Pancreas (tissue), 10 donors: Measurements from ENCODE around the gene CHN1. TPM values are rescaled to one million over a fixed set of nuclear protein-coding genes. Genes with fewer than 3 reads are reported as not detected.

Source experiments
- ATAC-seq, 4 donors: fragments of 200-7000 bp; cut with Tn5 transposase; one replicate each; pipeline versions ENCODE4 v1.8.0 to v1.9.1; 2020; ENCODE audit warnings: mild to moderate bottlenecking in 4 of 4, moderate library complexity in 4 of 4
- DNase-seq, 6 donors: peaks; one replicate each; pipeline ENCODE4 v3.0.0-alpha.2; 2020
- FAIRE-seq: peaks from 2 replicates; lab custom pipeline; 2012; peaks lifted over from hg19 to GRCh38; lab: Jason Lieb, UNC
- H3K27ac ChIP-seq, 4 donors: fragments of 200-600 bp; sonication (generic); 1 replicate in 3 of 4; 2 replicates in 1 of 4; pipeline versions ENCODE4 v1.5.0 to v1.8.0; 2020
- H3K27me3 ChIP-seq, 4 donors: fragments of 200-600 bp; one replicate each; pipeline ENCODE4 v1.8.0; 2021
- H3K36me3 ChIP-seq, 3 donors: fragments of 200-600 bp; sonication (generic) in 1 of 3; one replicate each; pipeline versions ENCODE4 v1.5.0 to v1.8.0; 2020 to 2021
- H3K4me1 ChIP-seq, 3 donors: fragments of 200-600 bp; one replicate each; pipeline ENCODE4 v1.8.0; 2021
- H3K4me3 ChIP-seq, 4 donors: fragments of 200-600 bp; sonication (generic) in 2 of 4; one replicate each; pipeline versions ENCODE4 v1.5.0 to v1.8.0; 2020 to 2021
- H3K9me3 ChIP-seq, 4 donors: fragments of 200-600 bp; one replicate each; pipeline ENCODE4 v1.8.0; 2021
- CTCF ChIP-seq, 4 donors: fragments of 200-600 bp; sonication (generic) in 3 of 4; IDR thresholded peaks; one replicate each; pipeline versions ENCODE4 v1.5.0 to v1.8.0; 2021; ENCODE audit warnings: antibody characterized with exemption in 4 of 4
- WGBS, 2 donors: extraction: QIAGEN DNeasy Blood & Tissue Kit; methylation state at CpG; one replicate each; pipeline ENCODE4 v1.1.7; 2013; 5-methylcytosine and 5-hydroxymethylcytosine counted together
- intact Hi-C, 3 donors: fragments of 100-400 bp; cut with DNase I; formaldehyde crosslinking; loops; one replicate each; pipeline versions ENCODE4 v1.11.1 to v1.14.2; 2022
- polyA plus RNA-seq, 2 donors: library from polyadenylated mRNA; stranded (reverse); fragments of 200-250 nt; gene quantifications; one replicate each; pipeline ENCODE4 v1.2.3, GENCODE V29; 2013
- total RNA-seq, 6 donors: library from RNA; stranded (reverse); fragmentation: NEBNext Ultra II Directional in 4 of 6; extraction: Animal tissue kit (Norgen Biotek cat#: 25700) in 4 of 6; gene quantifications; one replicate each; pipeline versions ENCODE4 v1.2.1 to v1.2.4, GENCODE V29; 2021 to 2023
- donor health status: healthy with polysubstance abuse.
- donor health status: DM: no; HTN: no; CAD: no; lungs with moderate emphysema.
- donor health status: DM: no; HTN: no; CAD: no.
- donor health status: control.
- donor health status: control.
- donor health status: Bipolar disorder and iron deficiency.
- donor health status: DM: yes; HTN: yes; CAD: no.
- donor health status: DM: no; HTN: no; CAD: no.
- donor health status: DM: no; HTN: no; CAD: no.
- donor health status: DM: yes; HTN: yes; CAD: no.

Gene CHN1
- total and polyA plus RNA-seq, 8 donors, result 1.3 to 15.4 (median 3.7) TPM

- H3K9me3 ChIP-seq, result no peaks in the 10 kb centered on the region
- ATAC-seq (no peak), DNase-seq (no peak), FAIRE-seq (no peak)
- no peak overlapping the region for H3K27ac ChIP-seq
- H3K4me1 ChIP-seq, result peaks cover 0 to 4% (median 0%) of the 10 kb centered on the region in 3 donors
- TF ChIP-seq CTCF (IDR thresholded peaks at IDR 0.05), result no peak
- no peaks in the 10 kb centered on the region for H3K36me3 ChIP-seq
- H3K27me3 ChIP-seq, result no peaks in the 10 kb centered on the region
- WGBS, 2 donors, result 54 to 74% methylated on average over 13 to 14 of the region's 15 CpGs
- no peak overlapping the region for H3K4me3 ChIP-seq
- intact Hi-C loops, result no loop called here
Observed at GRCh38 chr2:174788291-174788929, 216.8 kb downstream of the CHN1 start.

- Histone ChIP-seq H3K4me1 (peaks cover 0 to 4% (median 0%) of the 10 kb centered on the region in 3 donors), H3K4me3 (no peak overlapping the region), H3K27ac (no peak overlapping the region), H3K27me3 (no peaks in the 10 kb centered on the region), H3K36me3 (no peaks in the 10 kb centered on the region), H3K9me3 (no peaks in the 10 kb centered on the region)
- no peak for TF ChIP-seq CTCF (IDR thresholded peaks at IDR 0.05)
- intact Hi-C loops, result no loop called here
- WGBS, 2 donors, result 85 to 86% methylated on average over 5 of the region's 5 CpGs
- no peak for DNase-seq
- no peak for ATAC-seq
- FAIRE-seq, result no peak
Observed at GRCh38 chr2:174787487-174788205, 217.5 kb downstream of the CHN1 start.

- WGBS, 2 donors, result 76 to 82% methylated on average over 8 of the region's 8 CpGs
- no peak for FAIRE-seq
- intact Hi-C loops, result no loop called here
- ATAC-seq, result no peak
- DNase-seq, result no peak
- Histone ChIP-seq H3K27ac (no peak overlapping the region), H3K4me3 (no peak overlapping the region), H3K36me3 (no peaks in the 10 kb centered on the region), H3K4me1 (no peaks in the 10 kb centered on the region), H3K9me3 (no peaks in the 10 kb centered on the region), H3K27me3 (no peaks in the 10 kb centered on the region)
- no peak for TF ChIP-seq CTCF (IDR thresholded peaks at IDR 0.05)
Observed at GRCh38 chr2:174786066-174786725, 219.0 kb downstream of the CHN1 start.

GRCh38 chr2:174785481-174785880, 219.7 kb downstream of the CHN1 start:
- H3K27ac ChIP-seq, result no peak overlapping the region
- FAIRE-seq, result no peak
- H3K36me3 ChIP-seq, result no peaks in the 10 kb centered on the region
- intact Hi-C loops, result no loop called here
- H3K4me1 ChIP-seq, result no peaks in the 10 kb centered on the region
- H3K27me3 ChIP-seq, result no peaks in the 10 kb centered on the region
- H3K9me3 ChIP-seq, result no peaks in the 10 kb centered on the region
- ATAC-seq, result no peak
- H3K4me3 ChIP-seq, result no peak overlapping the region
- no peak for DNase-seq
- TF ChIP-seq CTCF (IDR thresholded peaks at IDR 0.05), result no peak
- 62 to 70% methylated on average over 3 of the region's 3 CpGs for WGBS, 2 donors
